HG03521 (cell line): ENCODE measurements around the gene RUNX2.
"Not testable (repeated sequence)": the region's sequence is repeated elsewhere in the genome, so short reads cannot be mapped to it uniquely, and the experiment has no call there.

Experiments
- ATAC-seq: cut with Tn5 transposase; IDR thresholded peaks from one replicate; pipeline ENCODE4 v1.9.1; 2021; ENCODE audit warnings: mild to moderate bottlenecking, moderate library complexity; ENCODE audit not compliant: unreplicated experiment

Gene RUNX2

GRCh38 chr6:45663251-45664221 lies 335.4 kb downstream of the RUNX2 start:
- ATAC-seq, result no peak

- no peak for ATAC-seq
Measured at GRCh38 chr6:45664707-45665106, 336.6 kb downstream of the RUNX2 start.

GRCh38 chr6:45665859-45666258 lies 337.7 kb downstream of the RUNX2 start:
- ATAC-seq, result no peak

GRCh38 chr6:45666846-45667245 lies 338.7 kb downstream of the RUNX2 start:
- no peak for ATAC-seq

- ATAC-seq, result no peak
Measured at GRCh38 chr6:45667300-45667699, 339.2 kb downstream of the RUNX2 start.

GRCh38 chr6:45667766-45668165 lies 339.6 kb downstream of the RUNX2 start:
- no peak for ATAC-seq

GRCh38 chr6:45668705-45669104 lies 340.6 kb downstream of the RUNX2 start:
- ATAC-seq, result no peak

- not testable (repeated sequence) for ATAC-seq
Measured at GRCh38 chr6:45673167-45673566, 345.0 kb downstream of the RUNX2 start.

GRCh38 chr6:45675166-45675565 lies 347.0 kb downstream of the RUNX2 start:
- ATAC-seq, result not testable (repeated sequence)

- no peak for ATAC-seq
Measured at GRCh38 chr6:45675634-45676033, 347.5 kb downstream of the RUNX2 start.

GRCh38 chr6:45676380-45676779 lies 348.2 kb downstream of the RUNX2 start:
- no peak for ATAC-seq

- peak; percentile 54 for ATAC-seq
Measured at GRCh38 chr6:45677381-45678284, 349.5 kb downstream of the RUNX2 start.

- ATAC-seq, result no peak
Measured at GRCh38 chr6:45678285-45678607, 350.1 kb downstream of the RUNX2 start.

- no peak for ATAC-seq
Measured at GRCh38 chr6:45679163-45679562, 351.0 kb downstream of the RUNX2 start.

GRCh38 chr6:45679631-45680030 lies 351.5 kb downstream of the RUNX2 start:
- no peak for ATAC-seq

- peak; percentile 90 for ATAC-seq
Measured at GRCh38 chr6:45681860-45682511, 353.9 kb downstream of the RUNX2 start.

GRCh38 chr6:45684476-45684875 lies 356.3 kb downstream of the RUNX2 start:
- ATAC-seq, result no peak

- no peak for ATAC-seq
Measured at GRCh38 chr6:45685076-45685475, 356.9 kb downstream of the RUNX2 start.

- peak; percentile 9 for ATAC-seq
Measured at GRCh38 chr6:45686841-45687569, 358.9 kb downstream of the RUNX2 start.

- ATAC-seq, result peak; percentile 69
Measured at GRCh38 chr6:45687570-45687969, 359.4 kb downstream of the RUNX2 start.
